ENCODE measurements around the gene ATP2B1.

GRCh38 chr12:89712706-89713105 is 4.1 kb upstream of the ATP2B1 start:
- TF ChIP-seq YY1 (IDR thresholded peaks at IDR 0.05; ENCODE audit: insufficient read depth, insufficient read length) (no peak), SUZ12 (IDR thresholded peaks at IDR 0.05; ENCODE audit: extremely low read depth, insufficient read depth, insufficient read length) (no peak)
